GM19043 (cell line): ENCODE results near the gene UGT1A3.

ENCODE experiments used
- ATAC-seq: cut with Tn5 transposase; IDR thresholded peaks from one replicate; pipeline ENCODE4 v1.9.1; 2021; ENCODE audit warnings: low read depth; ENCODE audit not compliant: unreplicated experiment

The UGT1A3 gene

GRCh38 chr2:233754872-233755611 is 26.2 kb downstream of the UGT1A3 start:
- no peak for ATAC-seq

- no peak for ATAC-seq
Observed at GRCh38 chr2:233756429-233757081, 27.7 kb downstream of the UGT1A3 start.

- no peak for ATAC-seq
Observed at GRCh38 chr2:233758141-233758540, 29.3 kb downstream of the UGT1A3 start.

- no peak for ATAC-seq
Observed at GRCh38 chr2:233758849-233759248, 30.0 kb downstream of the UGT1A3 start.

- ATAC-seq, result no peak
Observed at GRCh38 chr2:233760043-233760442, 31.2 kb downstream of the UGT1A3 start, which contains the start of gene UGT1A1. UGT1A1 (plus strand) TSS chr2:233760270; CDS start chr2:233760288, 18 bp downstream.

GRCh38 chr2:233761040-233761769 is 32.4 kb downstream of the UGT1A3 start:
- ATAC-seq, result no peak

- ATAC-seq, result no peak
Observed at GRCh38 chr2:233764264-233764663, 35.4 kb downstream of the UGT1A3 start.

GRCh38 chr2:233764761-233765160 is 35.9 kb downstream of the UGT1A3 start:
- ATAC-seq, result no peak

- no peak for ATAC-seq
Observed at GRCh38 chr2:233766416-233766815, 37.6 kb downstream of the UGT1A3 start.

GRCh38 chr2:233768076-233768475 is 39.2 kb downstream of the UGT1A3 start:
- ATAC-seq, result no peak

GRCh38 chr2:233769260-233769659 is 40.4 kb downstream of the UGT1A3 start:
- ATAC-seq, result no peak

- ATAC-seq, result no peak
Observed at GRCh38 chr2:233772153-233772552, 43.3 kb downstream of the UGT1A3 start.

GRCh38 chr2:233772583-233772982 is 43.7 kb downstream of the UGT1A3 start:
- ATAC-seq, result no peak

GRCh38 chr2:233773854-233774253 is 45.0 kb downstream of the UGT1A3 start:
- no peak for ATAC-seq

GRCh38 chr2:233775414-233775813 is 46.6 kb downstream of the UGT1A3 start:
- no peak for ATAC-seq

- ATAC-seq, result no peak
Observed at GRCh38 chr2:233778030-233778429, 49.2 kb downstream of the UGT1A3 start, which contains the start of gene MROH2A. MROH2A (plus strand) TSS chr2:233778330; CDS start chr2:233779359, 1,029 bp downstream.

GRCh38 chr2:233779722-233780121 is 50.9 kb downstream of the UGT1A3 start:
- no peak for ATAC-seq

GRCh38 chr2:233780771-233781170 is 51.9 kb downstream of the UGT1A3 start:
- no peak for ATAC-seq

GRCh38 chr2:233789554-233789953 is 60.7 kb downstream of the UGT1A3 start:
- no peak for ATAC-seq

GRCh38 chr2:233791151-233791882 is 62.5 kb downstream of the UGT1A3 start:
- no peak for ATAC-seq
